Smooth muscle cell (in vitro differentiated cells): Measurements from ENCODE around the gene AKT3. TPM values are rescaled to one million over a fixed set of nuclear protein-coding genes. Genes with fewer than 3 reads are reported as not detected.

Experiments used
- DNase-seq: peaks from one replicate; lab custom pipeline; 2025; ENCODE audit not compliant: unreplicated experiment; lab: John Stamatoyannopoulos, UW
- H2AFZ ChIP-seq: fragments of 200-600 bp; sonication (generic); 2 replicates; pipeline ENCODE4 v1.6.0; 2016; ENCODE audit warnings: antibody characterized with exemption, low read depth, mild to moderate bottlenecking
- H3F3A ChIP-seq: fragments of 200-600 bp; sonication (generic); 2 replicates; pipeline ENCODE4 v1.6.0; 2017; ENCODE audit warnings: antibody characterized with exemption, low read depth
- H3K27ac ChIP-seq: fragments of 200-600 bp; sonication (generic); 2 replicates; pipeline ENCODE4 v1.5.1; 2016; ENCODE audit warnings: low read depth, mild to moderate bottlenecking
- H3K27me3 ChIP-seq: fragments of 200-600 bp; sonication (generic); 2 replicates; pipeline ENCODE4 v1.6.1; 2016; ENCODE audit warnings: low read depth, mild to moderate bottlenecking
- H3K36me3 ChIP-seq: fragments of 200-600 bp; sonication (generic); 2 replicates; pipeline ENCODE4 v1.5.1; 2016; ENCODE audit warnings: low read depth
- H3K4me1 ChIP-seq: fragments of 200-600 bp; sonication (generic); 2 replicates; pipeline ENCODE4 v1.5.1; 2016; ENCODE audit warnings: low read depth
- H3K4me2 ChIP-seq: fragments of 200-600 bp; sonication (generic); 2 replicates; pipeline ENCODE4 v1.6.0; 2016; ENCODE audit warnings: mild to moderate bottlenecking
- H3K4me3 ChIP-seq: fragments of 200-600 bp; sonication (generic); 2 replicates; pipeline ENCODE4 v1.5.1; 2016; ENCODE audit warnings: mild to moderate bottlenecking
- H3K79me2 ChIP-seq: fragments of 200-600 bp; sonication (generic); 2 replicates; pipeline ENCODE4 v1.6.0; 2016; ENCODE audit warnings: low read depth, mild to moderate bottlenecking
- H3K9ac ChIP-seq: fragments of 200-600 bp; sonication (generic); 2 replicates; pipeline ENCODE4 v1.6.0; 2016; ENCODE audit warnings: low read depth
- H3K9me3 ChIP-seq: fragments of 200-600 bp; sonication (generic); replicated peaks from 2 replicates; pipeline ENCODE4 v1.5.1; 2016; ENCODE audit warnings: low read depth
- H4K20me1 ChIP-seq: fragments of 200-600 bp; sonication (generic); 2 replicates; pipeline ENCODE4 v1.6.0; 2016; ENCODE audit warnings: low read depth
- whole genome bisulfite sequencing: methylation state at CpG from one replicate; pipeline ENCODE4 v1.1.7; 2016; ENCODE audit warnings: low lambda C conversion rate; 5-methylcytosine and 5-hydroxymethylcytosine counted together
- polyA plus RNA-seq: library from polyadenylated mRNA; unstranded; fragments of >200 nt; fragmentation: Nextera tagmentation; extraction: Ambion mirVana; gene quantifications from 2 replicates; pipeline ENCODE4 v1.2.1, GENCODE V29; 2016
- total RNA-seq: library from RNA; depleted of rRNA; stranded (reverse); fragments of >200 nt; gene quantifications from 2 replicates; pipeline ENCODE4 v1.2.3, GENCODE V29; 2014
- TF ChIP-seq, protein P1 (sequence below): fragments of 200-600 bp; sonication (generic); IDR thresholded peaks from 2 replicates; pipeline ENCODE4 v1.5.1; 2017; ENCODE audit warnings: borderline replicate concordance, mild to moderate bottlenecking, antibody characterized with exemption; ENCODE audit not compliant: insufficient read depth, poor library complexity, severe bottlenecking

AKT3 gene
- total and polyA plus RNA-seq, 2 experiments from 2014 or later, result 5.5 to 32.3 TPM

DNA sequence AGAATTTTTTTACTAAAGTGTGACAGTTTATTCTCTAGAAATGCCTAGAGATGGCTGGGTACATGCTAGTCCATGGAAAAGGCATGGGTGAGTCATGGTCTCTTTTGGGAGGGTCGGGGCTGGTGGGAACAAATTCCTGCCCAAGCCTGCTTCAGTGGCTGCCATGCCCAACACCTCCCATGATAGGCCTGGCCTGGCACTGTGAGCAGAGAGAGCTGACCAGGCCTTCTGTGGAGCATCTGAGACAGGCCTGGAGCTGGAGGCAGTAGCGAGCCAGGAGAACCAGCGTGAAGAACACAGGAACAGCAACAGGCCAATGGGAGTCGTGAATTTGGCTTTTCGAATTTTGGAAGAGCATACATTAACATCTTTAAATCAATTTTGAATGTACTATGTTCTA is 385.0 kb downstream of the AKT3 start:
- no peaks in the 10 kb centered on the region for H3F3A ChIP-seq
- H3K36me3 ChIP-seq, result no peaks in the 10 kb centered on the region
- no peak overlapping the region for H3K4me2 ChIP-seq
- DNase-seq, result no peak
- TF ChIP-seq, protein P1, sequence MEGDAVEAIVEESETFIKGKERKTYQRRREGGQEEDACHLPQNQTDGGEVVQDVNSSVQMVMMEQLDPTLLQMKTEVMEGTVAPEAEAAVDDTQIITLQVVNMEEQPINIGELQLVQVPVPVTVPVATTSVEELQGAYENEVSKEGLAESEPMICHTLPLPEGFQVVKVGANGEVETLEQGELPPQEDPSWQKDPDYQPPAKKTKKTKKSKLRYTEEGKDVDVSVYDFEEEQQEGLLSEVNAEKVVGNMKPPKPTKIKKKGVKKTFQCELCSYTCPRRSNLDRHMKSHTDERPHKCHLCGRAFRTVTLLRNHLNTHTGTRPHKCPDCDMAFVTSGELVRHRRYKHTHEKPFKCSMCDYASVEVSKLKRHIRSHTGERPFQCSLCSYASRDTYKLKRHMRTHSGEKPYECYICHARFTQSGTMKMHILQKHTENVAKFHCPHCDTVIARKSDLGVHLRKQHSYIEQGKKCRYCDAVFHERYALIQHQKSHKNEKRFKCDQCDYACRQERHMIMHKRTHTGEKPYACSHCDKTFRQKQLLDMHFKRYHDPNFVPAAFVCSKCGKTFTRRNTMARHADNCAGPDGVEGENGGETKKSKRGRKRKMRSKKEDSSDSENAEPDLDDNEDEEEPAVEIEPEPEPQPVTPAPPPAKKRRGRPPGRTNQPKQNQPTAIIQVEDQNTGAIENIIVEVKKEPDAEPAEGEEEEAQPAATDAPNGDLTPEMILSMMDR, result no peak
- H3K27ac ChIP-seq, result no peak overlapping the region
- H3K9me3 ChIP-seq, result no peaks in the 10 kb centered on the region
- H3K4me1 ChIP-seq, result peaks cover 2% of the 10 kb centered on the region
- H3K9ac ChIP-seq, result no peak overlapping the region
- H4K20me1 ChIP-seq, result no peaks in the 10 kb centered on the region
- no peak overlapping the region for H3K4me3 ChIP-seq
- no peaks in the 10 kb centered on the region for H3K79me2 ChIP-seq
- H3K27me3 ChIP-seq, result no peaks in the 10 kb centered on the region
- no peak overlapping the region for H2AFZ ChIP-seq
- WGBS, result 89% methylated on average over 5 of the region's 5 CpGs

DNA sequence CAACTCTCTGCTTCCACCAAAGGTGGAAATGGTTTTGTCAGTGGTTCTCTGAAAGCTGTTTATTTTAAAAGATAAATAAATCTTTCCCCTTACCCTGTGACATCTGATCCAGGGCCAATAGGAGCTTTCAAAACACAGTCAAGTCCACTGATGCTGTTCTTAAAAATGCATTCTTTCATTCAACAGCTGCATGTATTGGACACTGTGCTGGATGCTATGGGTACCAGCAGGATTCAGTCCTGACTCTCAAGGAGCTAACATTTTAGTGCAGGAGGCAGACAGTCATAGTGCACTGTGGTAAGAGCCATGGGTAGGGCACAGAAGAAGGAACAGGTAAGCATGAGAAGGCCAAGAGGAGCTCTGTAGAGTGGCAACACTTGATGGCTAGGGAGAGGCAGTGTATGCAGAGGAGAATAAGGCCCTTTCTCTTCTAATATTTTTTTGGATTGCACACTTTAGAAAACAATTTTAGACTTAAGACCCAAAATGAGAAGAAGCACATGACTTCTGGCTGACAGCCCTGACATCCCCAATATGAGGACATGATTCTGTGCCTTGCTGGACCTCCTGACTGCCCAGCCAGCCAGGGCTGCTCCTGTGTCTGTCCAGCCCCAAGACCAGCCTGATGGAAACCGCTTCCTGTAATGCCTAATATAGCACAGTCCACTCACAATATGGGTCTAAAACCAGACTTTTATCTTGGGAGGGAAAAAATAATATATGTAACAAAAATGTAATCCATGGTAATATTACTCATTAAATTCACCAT is 386.9 kb downstream of the AKT3 start:
- Histone ChIP-seq H3K79me2 (no peaks in the 10 kb centered on the region), H2AFZ (no peak overlapping the region), H3K27me3 (no peaks in the 10 kb centered on the region), H4K20me1 (no peaks in the 10 kb centered on the region), H3K9ac (no peak overlapping the region), H3K27ac (no peak overlapping the region), H3K9me3 (no peaks in the 10 kb centered on the region), H3K4me3 (no peak overlapping the region), H3K4me2 (no peak overlapping the region), H3K4me1 (no peaks in the 10 kb centered on the region), H3F3A (no peaks in the 10 kb centered on the region), H3K36me3 (no peaks in the 10 kb centered on the region)
- DNase-seq, result no peak
- WGBS, result 94% methylated on average over 1 of the region's 1 CpG
- TF ChIP-seq, protein P1, result no peak

DNA sequence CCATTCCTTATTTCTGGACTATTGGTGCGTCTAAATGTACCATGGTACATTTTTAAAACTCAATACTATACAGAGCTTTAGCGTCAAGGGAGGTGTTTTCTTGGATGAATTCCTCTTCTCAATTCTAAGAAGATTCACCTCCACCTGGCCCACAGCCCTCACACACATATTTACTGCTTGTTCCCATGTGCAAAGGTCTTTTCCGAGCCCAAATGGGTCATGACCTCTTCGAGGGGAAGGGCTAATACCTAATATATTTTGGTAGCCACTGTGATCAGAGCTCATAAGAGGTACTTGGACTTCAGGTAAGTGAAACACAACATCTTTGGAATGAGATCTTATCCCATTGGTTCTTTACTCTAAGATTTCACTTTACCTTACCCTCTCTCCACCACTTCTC is 388.3 kb downstream of the AKT3 start:
- H3K79me2 ChIP-seq, result no peaks in the 10 kb centered on the region
- H3K4me3 ChIP-seq, result no peak overlapping the region
- no peak overlapping the region for H3K9ac ChIP-seq
- peaks cover 2% of the 10 kb centered on the region for H3K36me3 ChIP-seq
- TF ChIP-seq, protein P1, result no peak
- H3F3A ChIP-seq, result no peaks in the 10 kb centered on the region
- no peak for DNase-seq
- no peaks in the 10 kb centered on the region for H3K4me1 ChIP-seq
- H3K27ac ChIP-seq, result no peak overlapping the region
- H3K4me2 ChIP-seq, result no peak overlapping the region
- H3K27me3 ChIP-seq, result no peaks in the 10 kb centered on the region
- H3K9me3 ChIP-seq, result no peaks in the 10 kb centered on the region
- no peaks in the 10 kb centered on the region for H4K20me1 ChIP-seq
- H2AFZ ChIP-seq, result no peak overlapping the region
- 93% methylated on average over 4 of the region's 4 CpGs for WGBS

DNA sequence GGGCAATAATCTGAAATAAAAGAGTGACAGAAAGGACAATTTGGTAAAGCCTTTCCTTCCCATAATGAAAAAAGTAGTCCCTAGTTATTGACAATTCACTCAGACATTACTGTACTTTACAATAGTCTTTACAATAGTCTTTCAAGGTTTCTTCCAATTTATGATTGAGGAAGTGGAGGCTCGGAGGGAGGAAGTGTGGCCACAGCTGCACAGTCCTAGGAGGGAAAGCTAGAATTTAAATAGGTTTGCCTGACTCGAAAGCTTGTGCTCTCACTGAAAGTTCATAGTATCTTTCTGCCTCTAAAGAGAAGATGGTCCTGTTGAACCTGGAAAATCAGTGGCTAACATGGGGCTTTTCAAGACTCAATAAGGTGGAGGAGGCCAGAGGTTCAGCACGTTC is 391.0 kb downstream of the AKT3 start:
- no peaks in the 10 kb centered on the region for H3K4me1 ChIP-seq
- no peak overlapping the region for H3K9ac ChIP-seq
- DNase-seq, result no peak
- WGBS, result 91% methylated on average over 3 of the region's 3 CpGs
- H3K27ac ChIP-seq, result no peak overlapping the region
- H3K79me2 ChIP-seq, result no peaks in the 10 kb centered on the region
- no peak overlapping the region for H2AFZ ChIP-seq
- TF ChIP-seq, protein P1, result no peak
- no peaks in the 10 kb centered on the region for H3K9me3 ChIP-seq
- H3F3A ChIP-seq, result no peaks in the 10 kb centered on the region
- no peak overlapping the region for H3K4me3 ChIP-seq
- H3K27me3 ChIP-seq, result no peaks in the 10 kb centered on the region
- no peak overlapping the region for H3K4me2 ChIP-seq
- peaks cover 3% of the 10 kb centered on the region for H3K36me3 ChIP-seq
- H4K20me1 ChIP-seq, result no peaks in the 10 kb centered on the region
